Stimulated activated CD8-positive, alpha-beta memory T cell treated with anti-CD3 and anti-CD28 coated beads, Interleukin-7, amount 100 ng/mL, for 24 hours (primary cell): Measurements from ENCODE around the gene PPM1K.

ENCODE experiments used
- DNase-seq: peaks from one replicate; pipeline ENCODE4 v3.0.0-alpha.2; 2020; ENCODE audit warnings: low read depth

Gene PPM1K

DNA sequence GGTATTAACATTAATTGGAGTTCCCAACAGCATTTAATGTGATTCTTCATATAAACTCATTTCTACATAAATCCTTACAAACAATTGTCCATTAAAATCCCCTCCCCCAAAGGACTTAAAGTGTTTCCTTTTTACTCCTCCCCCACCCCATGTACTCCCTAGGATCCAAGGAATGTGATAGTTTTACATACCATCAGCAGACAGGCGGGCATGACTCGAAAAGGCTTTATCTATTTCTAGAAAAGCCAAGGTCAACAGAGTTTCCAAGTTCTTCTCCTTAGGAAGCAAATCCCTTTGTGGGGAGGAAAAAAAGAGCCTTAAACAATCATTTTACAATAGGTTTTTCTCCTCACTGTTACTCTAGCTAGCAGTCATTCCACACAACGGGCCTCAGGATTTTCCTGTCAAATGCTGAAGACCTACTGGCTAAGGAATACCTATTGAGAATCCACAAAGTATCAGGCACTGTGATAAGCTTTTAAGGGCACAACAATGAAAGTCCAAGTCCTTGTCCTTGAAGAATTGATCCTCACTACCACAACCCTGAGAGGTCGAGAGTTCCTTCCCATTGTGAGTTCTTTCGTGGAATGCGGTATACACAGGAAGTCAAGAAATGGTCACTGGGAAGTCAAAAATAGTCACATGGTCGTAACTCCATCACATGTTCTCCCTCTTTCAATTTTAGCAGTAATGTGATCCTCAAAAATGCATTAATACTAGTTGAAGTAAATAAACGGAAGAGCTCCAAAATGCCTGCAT is 7.2 kb downstream of the PPM1K start:
- DNase-seq = no peak

DNA sequence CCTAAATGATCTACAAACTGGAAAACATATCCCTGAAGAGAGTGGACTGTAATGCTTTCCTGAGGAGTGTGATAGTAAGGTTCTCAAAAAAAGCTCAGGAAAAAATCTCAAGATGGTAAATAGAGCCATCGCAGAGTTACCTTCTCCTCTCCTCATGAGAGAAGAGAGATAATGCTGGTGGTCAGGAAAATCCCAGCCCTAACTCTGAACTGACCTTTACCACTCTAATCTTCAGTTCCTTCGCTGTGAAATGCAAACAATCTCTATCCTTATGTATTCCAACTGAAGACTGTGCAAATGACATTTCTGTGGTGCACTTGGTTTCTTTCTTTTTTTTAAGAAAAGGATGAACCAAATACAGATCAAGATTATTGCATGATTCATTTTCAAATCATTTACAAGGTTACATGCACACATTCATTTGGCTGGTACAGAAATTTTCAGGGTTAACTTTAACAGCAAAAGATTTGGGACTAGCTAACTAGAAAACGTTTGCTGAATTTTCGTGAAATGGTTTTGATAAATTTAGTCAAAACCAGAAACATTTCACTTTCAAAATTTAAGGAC is 8.3 kb downstream of the PPM1K start:
- DNase-seq = no peak

DNA sequence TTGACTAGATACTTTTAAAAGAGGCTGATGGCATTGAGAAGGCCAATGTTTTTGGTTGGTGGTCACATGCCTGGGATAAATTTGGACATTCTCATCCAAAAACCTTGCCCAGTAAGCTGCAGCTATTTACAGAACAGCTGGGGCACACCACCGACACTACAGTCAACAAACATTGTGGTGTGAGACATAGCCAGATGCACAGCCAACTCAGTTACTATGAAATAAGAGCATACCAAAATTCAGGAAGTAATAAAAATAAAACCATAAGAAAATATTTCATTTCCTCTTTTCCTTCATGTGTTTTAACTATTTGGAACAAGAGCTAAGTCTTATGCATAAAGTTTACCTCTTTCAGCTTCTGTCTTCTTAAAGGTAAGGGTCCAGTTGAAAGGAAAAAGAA is 8.8 kb downstream of the PPM1K start:
- DNase-seq = no peak

DNA sequence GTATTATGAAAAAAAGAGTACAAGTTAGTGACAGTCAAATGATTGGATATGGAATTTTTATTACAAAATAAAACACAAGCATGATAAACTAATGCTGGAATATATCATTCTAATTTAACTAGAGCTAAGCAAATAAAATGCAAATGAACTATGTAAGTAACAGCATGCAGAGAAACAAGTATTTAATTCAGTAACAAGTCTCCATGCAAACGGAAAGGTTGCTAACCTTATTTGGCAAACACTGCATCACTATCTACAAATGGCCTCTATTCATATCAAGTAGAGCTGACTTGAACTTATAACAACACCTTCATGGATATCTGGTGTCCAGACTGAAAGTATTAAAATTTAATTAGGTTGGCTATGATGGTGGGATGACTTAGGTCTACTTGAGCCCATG is 15.4 kb downstream of the PPM1K start:
- DNase-seq = no peak

DNA sequence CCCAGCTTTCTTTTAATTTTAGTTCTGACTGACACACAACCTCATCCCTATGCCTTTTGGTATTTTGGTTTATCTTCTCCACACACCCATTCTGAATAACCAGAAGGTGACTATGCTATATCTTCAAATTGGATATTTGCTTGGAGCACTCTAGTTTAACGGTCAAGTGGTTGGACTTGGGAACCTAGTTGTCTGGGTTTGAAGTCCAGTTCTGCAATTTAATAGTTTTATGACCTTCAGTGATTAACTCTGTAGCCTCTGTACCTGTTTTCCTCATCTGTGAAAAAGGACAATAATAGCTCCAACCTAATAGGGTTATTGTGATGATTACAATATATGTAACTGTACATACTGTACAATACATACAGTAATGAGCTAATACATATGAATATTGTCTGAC is 20.0 kb downstream of the PPM1K start:
- DNase-seq = no peak

DNA sequence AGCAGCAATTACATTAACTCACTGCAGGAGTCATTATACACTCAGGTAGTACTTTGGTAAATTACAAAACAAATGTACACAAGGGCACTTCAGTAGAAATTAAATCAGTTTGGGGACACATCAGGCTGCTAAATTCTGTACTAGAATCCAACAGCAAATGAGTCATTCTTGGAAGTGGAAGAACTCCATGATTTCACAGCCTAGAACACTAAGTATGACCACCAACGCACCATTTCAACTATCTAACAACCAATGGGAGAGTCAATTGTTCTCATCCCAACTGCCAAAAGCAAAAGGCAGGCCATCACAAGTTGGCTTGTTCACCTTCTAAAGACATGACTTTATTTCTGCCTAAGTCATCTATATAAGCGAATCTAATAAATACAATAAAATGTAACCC is 26.6 kb downstream of the PPM1K start:
- DNase-seq = no peak

DNA sequence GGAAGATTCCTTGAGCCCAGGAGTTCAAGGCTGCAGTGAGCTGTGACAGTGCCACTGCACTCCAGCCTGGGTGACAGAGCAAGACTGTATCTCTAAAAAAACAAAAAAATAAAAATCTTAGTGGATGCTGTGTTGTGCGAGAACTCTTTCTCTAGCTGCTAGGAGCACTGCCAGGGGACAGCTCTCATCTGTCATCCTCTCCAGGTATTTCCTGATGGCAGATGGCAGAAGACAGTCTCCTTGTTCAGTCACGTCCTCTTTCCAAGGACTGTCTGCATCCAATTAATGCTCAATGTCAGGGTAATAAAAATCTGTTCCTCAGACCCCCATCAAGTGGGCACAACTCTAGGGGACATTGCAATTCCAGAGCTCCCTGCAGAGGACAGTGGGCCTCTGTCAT is 29.2 kb downstream of the PPM1K start:
- no peak for DNase-seq

DNA sequence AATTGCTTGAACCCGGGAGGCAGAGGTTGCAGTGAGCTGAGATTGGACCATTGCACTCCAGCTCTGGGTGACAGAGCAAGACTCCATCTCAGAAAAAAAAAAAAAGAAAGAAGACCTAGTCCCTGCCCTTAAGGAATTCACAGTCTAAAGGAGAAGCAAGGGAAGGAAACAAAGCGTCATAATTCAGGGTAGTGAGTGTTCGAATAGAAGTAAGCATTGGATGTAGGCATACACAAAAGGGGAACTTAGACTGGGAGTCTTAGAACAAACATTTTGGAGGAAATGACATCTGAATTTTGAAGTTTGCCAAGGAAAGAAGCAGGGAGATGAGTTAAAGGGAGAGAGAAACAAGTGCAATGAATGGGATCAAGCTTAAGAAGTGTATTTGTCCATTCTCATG is 32.4 kb downstream of the PPM1K start:
- no peak for DNase-seq

DNA sequence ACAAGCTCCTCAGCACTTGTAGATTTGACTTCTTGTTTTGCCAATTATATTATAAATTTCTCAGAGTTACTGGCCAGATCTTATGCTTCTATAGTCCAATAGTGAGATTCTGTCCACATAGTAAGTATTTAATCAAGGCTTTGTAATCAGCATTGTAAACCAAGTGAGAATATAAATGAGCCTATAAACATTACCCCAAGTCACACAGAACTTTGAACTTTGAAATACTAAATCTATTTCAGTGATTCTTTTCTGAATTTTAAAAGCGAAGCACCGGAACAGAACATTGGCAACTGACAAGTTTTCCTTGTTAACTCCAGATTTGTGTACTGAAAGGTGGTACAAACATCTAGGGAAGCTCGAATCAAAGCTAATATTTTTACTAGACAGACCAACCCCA is 37.2 kb downstream of the PPM1K start:
- DNase-seq = no peak

DNA sequence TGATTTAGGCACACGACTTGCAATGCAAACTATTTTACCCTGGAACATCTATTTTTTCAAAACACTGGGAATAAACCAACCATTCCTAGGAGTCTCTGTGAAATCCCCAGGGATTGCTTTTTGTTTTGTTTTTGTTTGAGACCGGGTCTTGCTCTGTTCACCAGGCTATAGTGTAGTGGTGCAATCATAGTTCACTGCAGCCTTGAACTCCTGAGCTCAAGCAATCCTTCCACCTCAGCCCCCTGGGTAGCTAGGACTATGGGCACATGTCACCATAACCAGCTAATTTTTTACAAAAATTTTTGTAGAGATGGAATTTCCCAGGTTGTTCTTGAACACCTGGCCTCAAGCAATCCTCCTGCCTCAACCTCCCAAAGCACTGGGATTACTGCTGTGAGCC is 37.8 kb downstream of the PPM1K start:
- no peak for DNase-seq

DNA sequence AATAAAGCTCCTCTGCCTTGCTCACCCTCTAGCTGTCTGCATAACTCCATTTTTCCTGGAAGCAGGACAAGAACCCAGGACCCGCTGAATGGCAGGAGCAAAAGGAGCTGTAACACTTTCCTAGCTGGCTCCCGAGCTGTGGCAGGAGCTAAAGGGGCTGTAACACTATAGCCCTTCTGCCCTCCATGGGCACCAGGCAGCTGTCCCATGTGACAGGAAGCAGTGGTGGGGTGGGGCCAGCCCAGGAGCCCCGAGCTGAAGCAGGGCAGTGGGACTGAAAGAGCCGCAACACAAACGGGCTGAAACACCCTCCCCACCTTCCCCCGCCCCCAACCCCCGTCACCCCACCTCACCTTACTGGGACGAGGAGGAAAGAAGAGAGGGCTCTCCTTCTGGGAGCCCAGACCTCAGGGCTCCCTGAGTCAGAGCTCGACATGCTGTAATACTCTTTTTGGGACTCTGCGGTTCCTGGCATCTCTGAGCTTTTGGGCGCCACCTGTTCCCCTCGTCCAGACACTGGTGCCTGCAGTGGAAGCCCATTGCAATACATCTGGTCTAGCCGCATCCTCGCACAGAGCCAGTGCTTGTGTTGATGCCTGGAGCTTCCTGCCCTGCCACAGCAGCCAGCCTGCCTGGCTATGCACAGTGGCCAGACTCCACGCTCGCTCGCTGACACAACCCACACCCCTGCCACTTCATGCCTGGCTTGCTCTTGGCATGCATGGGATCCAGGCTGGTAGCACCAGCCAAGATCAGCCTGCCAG is 39.4 kb downstream of the PPM1K start:
- DNase-seq = no peak

DNA sequence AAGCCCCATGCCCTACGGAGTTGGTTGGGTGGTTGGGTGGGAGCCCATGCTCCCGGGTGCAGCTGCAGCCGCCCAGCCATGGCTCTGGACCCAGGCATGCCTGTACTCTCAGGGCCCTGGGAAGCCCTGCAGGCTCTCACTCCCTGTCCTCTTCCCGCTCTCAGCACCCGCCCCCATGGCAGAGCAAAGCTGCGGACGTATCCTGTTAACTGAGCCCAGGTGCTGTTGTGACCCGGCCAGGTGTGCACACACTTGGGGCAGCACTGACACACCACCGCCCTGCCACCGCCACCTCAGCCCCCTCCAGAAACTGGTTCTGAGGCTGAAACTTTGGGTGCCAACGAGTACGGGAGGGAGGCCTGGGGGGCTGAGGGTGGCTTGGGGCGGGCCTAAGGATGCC is 40.3 kb downstream of the PPM1K start:
- no peak for DNase-seq

DNA sequence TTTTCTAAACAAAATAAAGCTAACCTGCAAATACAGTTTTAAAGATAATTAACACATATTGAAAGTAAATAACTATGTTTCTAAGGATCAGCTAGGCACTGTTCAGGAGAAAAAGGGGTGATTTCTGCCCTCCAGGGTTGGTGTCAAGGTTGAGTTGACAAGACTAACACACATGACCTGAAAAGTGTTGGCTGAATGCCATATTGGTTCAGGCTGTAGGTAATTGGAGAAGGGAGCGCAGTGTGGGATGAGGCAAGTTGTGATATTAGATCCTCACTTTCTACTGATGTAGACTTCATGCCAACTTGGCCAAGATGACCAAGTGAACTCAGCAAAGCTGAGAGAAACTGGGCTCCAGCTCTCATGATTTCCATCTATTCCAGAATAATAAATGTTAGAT is 42.2 kb downstream of the PPM1K start:
- no peak for DNase-seq

DNA sequence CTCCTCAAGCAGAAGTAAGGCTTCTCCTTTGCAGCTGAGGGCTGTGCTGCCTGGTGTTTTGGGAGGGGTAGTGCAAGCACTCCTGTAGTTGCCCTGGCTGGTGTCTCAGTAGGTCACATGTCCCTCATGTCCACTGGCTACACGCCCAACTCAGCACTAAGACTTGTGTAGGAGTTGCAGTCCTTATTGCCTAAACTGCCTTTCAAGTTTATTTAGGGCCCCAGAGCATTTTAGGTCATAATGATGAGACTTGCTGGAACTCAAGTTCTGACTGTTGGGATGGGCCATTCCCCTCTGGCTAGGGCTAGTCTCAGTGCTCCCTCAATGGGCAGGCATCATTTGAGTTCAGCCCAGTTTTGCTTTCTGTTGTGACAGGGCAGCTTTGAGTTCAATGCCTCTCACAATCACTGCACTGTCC is 44.1 kb downstream of the PPM1K start:
- no peak for DNase-seq

DNA sequence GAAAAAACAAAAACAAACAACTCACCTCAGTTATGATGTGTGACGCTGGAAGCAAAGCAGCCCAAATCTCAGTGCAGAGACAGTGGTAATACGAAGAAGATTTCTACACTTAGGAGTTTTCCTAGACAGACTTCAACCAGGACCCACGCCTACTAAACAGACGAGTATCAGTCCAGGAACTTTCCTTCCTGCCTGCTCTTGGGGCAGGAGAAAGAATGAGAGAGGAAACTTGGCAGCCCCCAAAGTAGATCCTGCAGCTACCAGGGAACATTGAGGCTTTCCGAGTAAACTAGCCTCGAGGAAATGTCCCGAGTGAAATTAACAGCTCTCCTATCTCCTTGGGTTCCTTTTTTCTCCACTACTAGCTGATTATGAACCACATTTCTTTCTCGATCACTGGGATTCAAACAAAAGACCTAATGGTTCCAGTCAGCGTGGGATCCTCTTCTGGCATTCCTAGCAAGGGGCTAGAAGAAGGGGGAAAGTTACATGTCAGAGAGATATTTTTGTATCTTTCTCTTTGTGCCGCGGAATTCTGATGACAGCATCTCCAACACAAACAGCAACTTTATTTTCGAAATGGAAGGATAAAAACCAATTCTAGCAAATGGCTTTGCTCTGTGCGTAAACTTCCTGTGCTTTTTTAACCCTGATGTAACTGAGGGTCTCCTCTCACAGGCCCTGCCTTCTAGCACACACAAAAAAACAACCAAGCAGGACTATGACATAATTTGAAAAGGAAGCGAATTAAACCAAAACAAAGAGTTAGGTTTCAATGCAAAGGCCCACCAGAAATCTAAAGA is 53.2 kb downstream of the PPM1K start:
- no peak for DNase-seq

DNA sequence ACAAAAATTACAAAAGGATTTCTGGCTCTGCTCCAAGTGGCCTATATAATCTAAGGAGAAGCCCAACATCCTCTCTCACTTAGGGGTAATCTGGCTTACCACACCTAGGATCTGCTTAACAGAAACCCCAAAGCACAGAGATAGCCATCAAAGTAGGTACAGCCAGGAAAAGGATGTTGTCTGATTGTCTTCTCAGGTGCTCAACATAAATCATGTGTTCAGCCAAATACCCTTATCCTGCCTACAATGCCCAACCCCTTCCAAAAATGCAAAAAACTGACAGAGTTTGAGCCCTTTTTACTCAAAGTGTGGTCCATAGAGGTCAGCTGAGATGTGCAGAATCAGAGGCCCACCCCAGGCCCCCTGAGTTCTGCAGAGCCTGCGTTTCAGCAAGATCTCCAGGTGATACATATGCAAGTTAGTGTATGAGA is 53.9 kb downstream of the PPM1K start:
- no peak for DNase-seq

DNA sequence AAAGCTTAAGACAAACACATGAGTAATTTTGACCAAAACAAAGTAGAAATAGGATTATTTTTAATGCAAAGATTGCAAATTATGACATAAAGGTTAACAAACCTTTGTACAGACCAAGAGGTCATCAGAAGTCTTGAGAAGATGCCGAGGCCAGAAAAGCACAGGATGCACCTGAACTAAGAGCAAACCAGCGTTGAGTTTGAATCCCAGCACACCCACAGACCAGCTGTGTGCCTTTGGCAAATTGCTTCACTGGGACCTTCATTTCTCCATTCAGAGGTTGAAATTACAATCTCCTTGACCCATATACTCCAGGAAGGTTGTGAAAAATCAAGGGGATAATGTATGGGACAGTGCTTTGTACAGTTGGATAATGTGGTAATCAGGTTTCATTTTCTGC is 56.6 kb downstream of the PPM1K start:
- no peak for DNase-seq

DNA sequence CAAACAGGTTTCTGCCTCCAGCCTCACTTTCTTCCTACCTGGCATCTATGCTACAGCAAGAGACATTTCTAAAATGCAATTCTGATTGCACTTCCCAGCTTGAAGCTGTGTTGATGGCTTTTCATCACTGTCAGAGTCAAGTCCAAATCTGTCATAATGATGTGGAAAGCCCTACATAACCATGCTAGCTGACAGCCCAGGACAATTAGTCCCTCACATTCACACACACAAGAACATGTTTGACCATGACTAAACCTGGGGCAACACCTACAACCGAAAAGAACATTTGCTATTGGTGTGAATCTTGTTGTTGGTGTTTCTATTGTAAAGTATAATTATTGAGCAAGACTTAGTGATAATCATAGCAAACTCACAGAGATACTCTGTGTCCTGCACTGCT is 58.2 kb downstream of the PPM1K start:
- no peak for DNase-seq

DNA sequence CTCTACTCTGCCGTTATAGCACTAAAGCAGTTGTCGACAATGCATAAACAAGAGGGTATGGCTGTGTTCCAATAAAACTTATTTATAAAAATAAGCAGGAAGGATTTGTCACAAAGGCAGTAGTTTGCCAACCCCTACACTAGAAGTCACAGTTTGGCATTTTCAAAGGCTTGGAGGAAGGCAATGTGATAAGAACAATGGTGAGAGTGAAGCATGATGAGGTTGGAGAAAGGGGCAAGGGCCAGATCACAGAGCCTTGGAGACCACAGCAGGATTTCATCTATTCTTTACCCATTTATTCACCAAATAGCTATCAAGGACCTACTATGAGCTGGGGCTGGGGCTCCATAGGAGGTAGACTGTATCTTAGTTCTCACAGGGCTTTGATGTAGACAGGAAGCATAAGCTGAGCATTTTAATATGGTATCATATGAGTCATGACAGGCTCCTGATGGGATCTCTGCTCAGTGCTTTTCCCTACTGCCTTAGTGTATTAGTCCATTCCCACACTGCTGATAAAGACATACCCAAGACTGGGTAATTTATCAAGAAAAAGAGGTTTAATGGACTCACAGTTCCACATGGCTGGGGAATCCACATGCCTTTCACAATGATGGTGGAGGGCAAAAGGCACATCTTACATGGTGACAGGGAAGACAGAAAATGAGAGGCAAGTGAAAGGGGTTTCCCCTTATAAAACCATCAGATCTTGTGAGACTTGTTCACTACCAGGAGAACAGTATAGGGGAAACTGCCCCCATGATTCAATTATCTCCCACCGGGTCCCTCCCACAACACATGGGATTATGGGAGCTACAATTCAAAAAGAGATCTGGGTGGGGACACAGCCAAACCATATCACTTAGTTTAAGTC is 58.9 kb downstream of the PPM1K start:
- DNase-seq = no peak

DNA sequence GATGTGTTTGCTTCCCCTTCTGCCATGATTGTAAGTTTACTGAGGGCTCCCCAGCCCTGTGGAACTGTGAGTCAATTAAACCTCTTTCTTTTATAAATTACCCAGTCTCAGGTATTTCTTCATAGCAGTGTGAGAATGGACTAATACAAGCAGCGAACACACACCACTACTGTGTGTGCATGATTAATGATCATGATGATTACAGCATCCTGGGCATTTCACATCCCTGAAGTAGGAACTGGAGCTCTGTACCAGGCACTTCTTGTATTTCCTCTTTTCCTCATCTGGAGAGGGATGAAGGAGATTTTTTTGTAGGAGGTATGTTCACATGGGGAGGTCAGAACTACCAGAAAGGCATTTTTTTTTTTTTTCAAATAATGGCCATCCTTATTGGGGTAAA is 60.8 kb downstream of the PPM1K start:
- no peak for DNase-seq

DNA sequence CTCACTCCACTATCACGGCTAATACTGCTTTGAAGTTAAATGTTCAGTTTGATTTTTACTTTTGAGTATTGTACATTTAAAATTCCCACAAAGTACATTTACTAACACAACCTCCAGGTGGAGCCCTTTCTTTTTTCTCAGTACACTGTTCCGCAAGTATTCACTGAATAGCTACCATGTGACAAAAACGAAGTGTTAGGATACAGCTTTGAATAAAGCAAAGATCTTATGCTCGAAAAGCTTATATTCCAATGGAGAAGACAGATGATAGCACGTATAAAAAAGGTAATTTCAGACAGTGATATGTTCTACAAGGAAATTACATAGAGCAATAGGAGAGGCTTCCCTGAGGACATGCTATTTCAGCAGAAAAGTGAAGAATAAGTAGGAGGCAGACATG is 65.3 kb downstream of the PPM1K start:
- no peak for DNase-seq

DNA sequence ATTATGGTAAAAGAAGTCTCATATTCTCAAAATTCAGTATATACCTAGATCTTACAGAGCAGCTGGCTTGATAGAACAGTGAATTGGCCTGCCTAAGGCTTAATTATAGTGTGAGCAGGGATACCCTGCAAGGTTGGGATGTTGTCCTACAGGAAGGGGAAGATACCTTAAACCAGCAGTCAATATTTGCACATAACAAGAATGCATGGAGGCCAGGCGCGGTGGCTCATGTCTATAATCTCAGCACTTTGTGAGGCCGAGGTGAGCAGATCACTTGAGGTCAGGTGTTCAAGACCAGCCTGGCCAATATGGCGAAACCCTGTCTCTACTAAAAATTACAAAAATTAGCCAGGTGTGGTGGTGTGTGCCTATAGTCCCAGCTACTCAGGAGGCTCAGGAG is 67.2 kb downstream of the PPM1K start:
- DNase-seq = no peak
